H1 (cell line): Measurements from ENCODE around the gene FMN2. TPM values are rescaled to one million over a fixed set of nuclear protein-coding genes. Genes with fewer than 3 reads are reported as not detected.

Experiments used
- CTCF ChIA-PET: fragments of 300-600 bp; sonication (Branson Sonifier 250); formaldehyde crosslinking; loops from one replicate; lab custom pipeline; 2021; ENCODE audit not compliant: partially characterized antibody; lab: Charles Lee
- POLR2A ChIA-PET: fragments of 300-600 bp; sonication (Branson Sonifier 250); formaldehyde crosslinking; loops from one replicate; lab custom pipeline; 2021; ENCODE audit warnings: inconsistent platforms; ENCODE audit not compliant: partially characterized antibody; lab: Charles Lee
- DNase-seq, 2 experiments: peaks; one replicate each; pipeline versions ENCODE4 v3.0.0 to v3.0.0-alpha.2; 2010 to 2022; ENCODE audit warnings: low spot score in 2 of 2, low read depth in 1 of 2, mixed read lengths in 1 of 2
- FAIRE-seq: peaks from 2 replicates; lab custom pipeline; 2011; peaks lifted over from hg19 to GRCh38; lab: Jason Lieb, UNC
- H2AFZ ChIP-seq: 2 replicates; pipeline ENCODE4 v1.8.1; 2012; ENCODE audit warnings: low read length, inconsistent platforms
- H2AK5ac ChIP-seq: 2 replicates; pipeline ENCODE4 v1.6.1; 2013; ENCODE audit warnings: low read depth, low read length
- H2BK120ac ChIP-seq: replicated peaks from 2 replicates; pipeline ENCODE3; 2013; ENCODE audit warnings: low read depth, low read length, inconsistent platforms
- H2BK12ac ChIP-seq: 2 replicates; pipeline ENCODE4 v1.6.1; 2013; ENCODE audit warnings: low read depth, low read length
- H2BK15ac ChIP-seq: 2 replicates; pipeline ENCODE4 v1.6.1; 2013; ENCODE audit warnings: low read length
- H2BK20ac ChIP-seq: 2 replicates; pipeline ENCODE4 v1.6.1; 2013; ENCODE audit warnings: low read length
- H2BK5ac ChIP-seq: 2 replicates; pipeline ENCODE4 v1.6.1; 2013; ENCODE audit warnings: low read depth, low read length
- H3K14ac ChIP-seq: 2 replicates; pipeline ENCODE4 v1.6.1; 2013; ENCODE audit warnings: inconsistent platforms; ENCODE audit not compliant: insufficient read length
- H3K18ac ChIP-seq: 2 replicates; pipeline ENCODE4 v1.6.1; 2013; ENCODE audit warnings: low read length; ENCODE audit errors: extremely low read depth
- H3K23ac ChIP-seq: 2 replicates; pipeline ENCODE4 v1.6.1; 2013; ENCODE audit warnings: inconsistent platforms; ENCODE audit not compliant: insufficient read length
- H3K23me2 ChIP-seq: 2 replicates; pipeline ENCODE4 v1.6.1; 2013; ENCODE audit warnings: low read depth, low read length
- H3K27ac ChIP-seq: 2 replicates; pipeline ENCODE4 v1.6.1; 2011; ENCODE audit warnings: low read depth, low read length, inconsistent platforms
- H3K27me3 ChIP-seq, 4 experiments: replicated peaks in 1 of 4; 1 replicate in 1 of 4; 2 replicates in 3 of 4; pipeline versions ENCODE4 v1.6.1 to v1.8.1; 2011 to 2013; ENCODE audit warnings: low read length in 3 of 4, mild to moderate bottlenecking in 3 of 4, inconsistent platforms in 2 of 4, mixed read lengths in 2 of 4, moderate library complexity in 1 of 4; ENCODE audit not compliant: control insufficient read depth in 3 of 4, insufficient read depth in 3 of 4; ENCODE audit errors: extremely low read depth in 1 of 4
- H3K36me3 ChIP-seq, 4 experiments: 2 replicates each; pipeline versions ENCODE4 v1.6.1 to v1.8.1; 2011 to 2013; ENCODE audit warnings: mild to moderate bottlenecking in 4 of 4, low read length in 3 of 4, moderate library complexity in 2 of 4, control low read depth in 1 of 4, inconsistent platforms in 1 of 4; ENCODE audit not compliant: insufficient read depth in 4 of 4, control insufficient read depth in 2 of 4
- H3K4ac ChIP-seq: replicated peaks from 2 replicates; pipeline ENCODE3; 2013; ENCODE audit warnings: low read length, low read depth, mixed read lengths, inconsistent platforms; ENCODE audit not compliant: insufficient read length
- H3K4me1 ChIP-seq, 4 experiments: replicated peaks in 1 of 4; 1 replicate in 1 of 4; 2 replicates in 3 of 4; pipeline versions ENCODE4 v1.6.1 to v1.8.1; 2011 to 2013; ENCODE audit warnings: low read length in 3 of 4, inconsistent platforms in 2 of 4, mixed read lengths in 1 of 4; ENCODE audit not compliant: insufficient read depth in 4 of 4, control insufficient read depth in 3 of 4
- H3K4me2 ChIP-seq, 2 experiments: 2 replicates each; pipeline versions ENCODE4 v1.6.1 to v1.8.1; 2011 to 2013; ENCODE audit warnings: low read depth in 2 of 2, low read length in 2 of 2, control low read depth in 1 of 2, inconsistent platforms in 1 of 2, mild to moderate bottlenecking in 1 of 2; ENCODE audit not compliant: insufficient read depth in 1 of 2
- H3K4me3 ChIP-seq, 4 experiments: fragments of 200-600, 300-600 bp in 1 of 4; sonication (generic), shearing (Covaris generic), sonication (Bioruptor Twin) in 1 of 4; 2 replicates each; pipeline versions ENCODE4 v1.5.1 to v1.8.1; 2011 to 2016; ENCODE audit warnings: low read length in 4 of 4, low read depth in 3 of 4, control low read depth in 2 of 4, inconsistent platforms in 2 of 4, mild to moderate bottlenecking in 2 of 4, mixed read lengths in 1 of 4, moderate library complexity in 1 of 4; ENCODE audit not compliant: insufficient read depth in 2 of 4; ENCODE audit errors: extremely low read depth in 1 of 4
- H3K56ac ChIP-seq: replicated peaks from 2 replicates; pipeline ENCODE3; 2013; ENCODE audit warnings: low read depth, mild to moderate bottlenecking, mixed read lengths, low read length, inconsistent platforms; ENCODE audit not compliant: insufficient read length
- H3K79me1 ChIP-seq: 2 replicates; pipeline ENCODE4 v1.6.1; 2013; ENCODE audit warnings: low read depth, low read length, control low read depth
- H3K79me2 ChIP-seq, 2 experiments: 2 replicates each; pipeline versions ENCODE4 v1.6.1 to v1.8.1; 2012 to 2013; ENCODE audit warnings: low read length in 2 of 2, mild to moderate bottlenecking in 2 of 2, inconsistent platforms in 1 of 2; ENCODE audit not compliant: insufficient read depth in 2 of 2, control insufficient read depth in 1 of 2
- H3K9ac ChIP-seq, 4 experiments: replicated peaks in 1 of 4; 1 replicate in 1 of 4; 2 replicates in 3 of 4; pipeline versions ENCODE4 v1.6.1 to v1.8.1; 2011 to 2013; ENCODE audit warnings: low read depth in 3 of 4, low read length in 3 of 4, control low read depth in 2 of 4, mild to moderate bottlenecking in 2 of 4, moderate library complexity in 2 of 4, inconsistent platforms in 1 of 4; ENCODE audit errors: extremely low read depth in 1 of 4
- H3K9me3 ChIP-seq, 2 experiments: 2 replicates each; pipeline versions ENCODE4 v1.6.1 to v1.8.1; 2012 to 2013; ENCODE audit warnings: mild to moderate bottlenecking in 2 of 2, moderate library complexity in 2 of 2, control low read depth in 1 of 2, inconsistent platforms in 1 of 2, low read depth in 1 of 2, low read length in 1 of 2, mixed read lengths in 1 of 2; ENCODE audit not compliant: insufficient read depth in 2 of 2
- H4K20me1 ChIP-seq, 2 experiments: replicated peaks in 1 of 2; 2 replicates each; pipeline versions ENCODE3 to v1.8.1; 2011 to 2013; ENCODE audit warnings: inconsistent platforms in 2 of 2, low read length in 2 of 2, mild to moderate bottlenecking in 1 of 2; ENCODE audit not compliant: insufficient read depth in 2 of 2, control insufficient read depth in 1 of 2
- H4K5ac ChIP-seq: 2 replicates; pipeline ENCODE4 v1.6.1; 2013; ENCODE audit warnings: low read length, low read depth, mixed read lengths, inconsistent platforms; ENCODE audit not compliant: insufficient read length
- H4K8ac ChIP-seq: 2 replicates; pipeline ENCODE4 v1.8.0; 2013; ENCODE audit warnings: mild to moderate bottlenecking, moderate library complexity, low read length, inconsistent platforms; ENCODE audit not compliant: insufficient read depth; ENCODE audit errors: extremely low read depth
- H4K91ac ChIP-seq: replicated peaks from 2 replicates; pipeline ENCODE3; 2013; ENCODE audit warnings: low read length, mixed read lengths, inconsistent platforms; ENCODE audit not compliant: insufficient read length
- CHD1 ChIP-seq: IDR thresholded peaks from 2 replicates; pipeline ENCODE4 v1.6.1; 2012; ENCODE audit warnings: low read depth, low read length, improper control_type of control experiment
- CTCF ChIP-seq, 3 experiments: IDR thresholded peaks; 1 replicate in 2 of 3; 2 replicates in 1 of 3; pipeline versions ENCODE4 v1.5.1 to v1.6.1; 2011; ENCODE audit warnings: low read length in 3 of 3, mild to moderate bottlenecking in 3 of 3, inconsistent platforms in 2 of 3, low read depth in 1 of 3, moderate library complexity in 1 of 3; ENCODE audit not compliant: insufficient read depth in 1 of 3; ENCODE audit errors: control extremely low read depth in 1 of 3
- FOSL1 ChIP-seq: IDR thresholded peaks from 2 replicates; pipeline ENCODE4 v1.6.1; 2011; ENCODE audit warnings: mild to moderate bottlenecking, low read depth, low read length, moderate library complexity; ENCODE audit not compliant: insufficient read depth
- HDAC6 ChIP-seq: IDR thresholded peaks from one replicate; pipeline ENCODE4 v1.7.1; 2012; ENCODE audit warnings: low read depth, mild to moderate bottlenecking, inconsistent platforms, low read length, moderate library complexity
- JUN ChIP-seq: IDR thresholded peaks from 2 replicates; pipeline ENCODE4 v1.6.1; 2011; ENCODE audit warnings: low read depth, mild to moderate bottlenecking, improper control_type of control experiment, low read length
- JUND ChIP-seq: IDR thresholded peaks from 2 replicates; pipeline ENCODE4 v1.6.1; 2011; ENCODE audit warnings: mild to moderate bottlenecking, improper control_type of control experiment, low read length
- KDM1A ChIP-seq: fragments of 200-600, 300-600 bp; sonication (generic); IDR thresholded peaks from 2 replicates; pipeline ENCODE4 v1.7.1; 2016; ENCODE audit warnings: mild to moderate bottlenecking, low read length, borderline replicate concordance
- MAFK ChIP-seq: IDR thresholded peaks from 2 replicates; pipeline ENCODE4 v1.6.1; 2012; ENCODE audit warnings: low read depth, mild to moderate bottlenecking, improper control_type of control experiment, low read length
- NANOG ChIP-seq: IDR thresholded peaks from 2 replicates; pipeline ENCODE4 v1.6.1; 2011; ENCODE audit warnings: low read length, low read depth, mild to moderate bottlenecking, inconsistent platforms; ENCODE audit not compliant: insufficient read depth, poor library complexity, severe bottlenecking
- RXRA ChIP-seq: IDR thresholded peaks from 2 replicates; pipeline ENCODE4 v1.6.1; 2011; ENCODE audit warnings: low read depth, mild to moderate bottlenecking, low read length, moderate library complexity; ENCODE audit not compliant: insufficient read depth
- TAF1 ChIP-seq: IDR thresholded peaks from 2 replicates; pipeline ENCODE4 v1.6.1; 2011; ENCODE audit warnings: mild to moderate bottlenecking, low read depth, low read length
- ZNF274 ChIP-seq: IDR thresholded peaks from 2 replicates; pipeline ENCODE4 v1.7.0; 2012; ENCODE audit warnings: low read length, borderline replicate concordance; ENCODE audit errors: extremely low read depth
- WGBS, 2 experiments: shearing (Covaris generic) in 1 of 2; methylation state at CpG; one replicate each; pipeline versions ENCODE4 v1.1.6 to v1.1.7; 2013 to 2015; ENCODE audit warnings: low lambda C conversion rate in 2 of 2, mixed read lengths in 2 of 2, inconsistent platforms in 1 of 2, low coverage in 1 of 2, missing lambda C conversion rate in 1 of 2; ENCODE audit not compliant: insufficient replicate concordance in 2 of 2, insufficient coverage in 1 of 2, insufficient read length in 1 of 2; ENCODE audit errors: extremely low coverage in 1 of 2, missing lambda C conversion rate in 1 of 2; 5-methylcytosine and 5-hydroxymethylcytosine counted together
- polyA plus RNA-seq, 7 experiments: library from polyadenylated mRNA; depleted of rRNA in 3 of 7; stranded (reverse) in 5 of 7; unstranded in 2 of 7; fragments of >200 nt in 5 of 7; fragments of 200-250 nt in 2 of 7; gene quantifications; 1 replicate in 5 of 7; 2 replicates in 1 of 7; 4 replicates in 1 of 7; pipeline versions ENCODE4 v1.2.1 to v1.2.3, GENCODE V29; 2011 to 2013; ENCODE audit warnings: missing spikeins in 2 of 7, mixed read lengths in 2 of 7
- total RNA-seq: library from RNA; stranded (reverse); fragmentation: NEBNext Ultra II Directional; extraction: Animal tissue kit (Norgen Biotek cat#: 25700); gene quantifications from 2 replicates; pipeline ENCODE4 v1.2.1, GENCODE V29; 2021

The FMN2 gene
- total and polyA plus RNA-seq, 2 of the 8 experiments (the other 6 are each of a cell fraction or from before 2014, with no cell fraction given): 0.83 to 2.0 TPM

- H3K23ac ChIP-seq: no peak overlapping the region
- H3K23me2 ChIP-seq: no peaks in the 10 kb centered on the region
- H4K91ac ChIP-seq: no peak overlapping the region
- H3K4me2 ChIP-seq: no peak overlapping the region
- H2AFZ ChIP-seq: no peak overlapping the region
- H2AK5ac ChIP-seq: no peak overlapping the region
- no peak overlapping the region for H3K56ac ChIP-seq
- no peaks in the 10 kb centered on the region for H3K9me3 ChIP-seq
- H3K27ac ChIP-seq: no peak overlapping the region
- H3K4me1 ChIP-seq: no peaks in the 10 kb centered on the region
- CTCF ChIA-PET: interaction anchor here (0.7 to 1.4 kb wide), 2 partner anchors 25 to 32 kb away, joined by 3 to 4 read pairs; no protein-coding TSS in a partner anchor
- FAIRE-seq (no peak), DNase-seq (no peak)
- no peak overlapping the region for H4K8ac ChIP-seq
- H3K27me3 ChIP-seq: no peaks in the 10 kb centered on the region
- POLR2A ChIA-PET: no interaction called here
- no peaks in the 10 kb centered on the region for H4K20me1 ChIP-seq
- WGBS, 2 experiments: 91% methylated on average over 4 of the region's 4 CpGs; no CpG with 5 or more reads in 1 of the 2 experiments
- no peak overlapping the region for H3K18ac ChIP-seq
- H2BK12ac ChIP-seq: no peak overlapping the region
- no peak overlapping the region for H2BK15ac ChIP-seq
- no peak overlapping the region for H2BK120ac ChIP-seq
- H3K79me1 ChIP-seq: no peaks in the 10 kb centered on the region
- H3K14ac ChIP-seq: no peak overlapping the region
- no peaks in the 10 kb centered on the region for H3K79me2 ChIP-seq
- no peak overlapping the region for H4K5ac ChIP-seq
- H3K36me3 ChIP-seq: no peaks in the 10 kb centered on the region
- H2BK20ac ChIP-seq: no peak overlapping the region
- no peak overlapping the region for H3K4me3 ChIP-seq
- no peak overlapping the region for H3K4ac ChIP-seq
- H3K9ac ChIP-seq: no peak overlapping the region
- H2BK5ac ChIP-seq: no peak overlapping the region
- TF ChIP-seq NANOG: no peak
- TF ChIP-seq MAFK: no peak
- TF ChIP-seq JUND: no peak
- TF ChIP-seq CHD1: no peak
- TF ChIP-seq TAF1: no peak
- no peak for TF ChIP-seq JUN
- no peak for TF ChIP-seq CTCF (IDR thresholded peaks at IDR 0.05; ENCODE audit: control extremely low read depth in 1 of 3, insufficient read depth in 1 of 3, low read depth in 1 of 3, low read length in 3 of 3)
- no peak for TF ChIP-seq HDAC6
- no peak for TF ChIP-seq ZNF274
- TF ChIP-seq FOSL1: no peak
- no peak for TF ChIP-seq RXRA
- no peak for TF ChIP-seq KDM1A
Measured at GRCh38 chr1:240517891-240518290, 426.2 kb downstream of the FMN2 start.
